CD4-positive, alpha-beta T cell (primary cell): Measurements from ENCODE around the gene GPC2. TPM values are rescaled to one million over a fixed set of nuclear protein-coding genes. Genes with fewer than 3 reads are reported as not detected.
A peak's percentile ranks its signal among the peaks of the same experiment; 100 is the strongest.

ENCODE experiments used
- ATAC-seq: fragments of 200-7000 bp; cut with Tn5 transposase; one replicate; pipeline ENCODE4 v1.10.0; 2022; ENCODE audit warnings: mild to moderate bottlenecking; ENCODE audit not compliant: poor library complexity
- CTCF ChIA-PET: fragments of 350-600 bp; sonication (Branson Sonifier 250); formaldehyde crosslinking; loops from one replicate; lab custom pipeline; 2021; ENCODE audit warnings: antibody characterized with exemption, inconsistent platforms; lab: Charles Lee
- POLR2A ChIA-PET: fragments of 350-600 bp; sonication (Branson Sonifier 250); formaldehyde crosslinking; loops from one replicate; lab custom pipeline; 2021; ENCODE audit warnings: antibody characterized with exemption, inconsistent platforms; lab: Charles Lee
- DNase-seq, 14 experiments: peaks; one replicate each; pipeline ENCODE4 v3.0.0-alpha.2; 2013 to 2020; ENCODE audit warnings: mixed read lengths in 2 of 14
- H3K27ac ChIP-seq, 2 donors: one replicate each; pipeline versions ENCODE4 v1.5.1 to v1.7.0; 2013; ENCODE audit warnings: low read length in 2 of 2, low read depth in 1 of 2, mild to moderate bottlenecking in 1 of 2
- H3K27me3 ChIP-seq, 2 experiments: 1 replicate in 1 of 2; 2 replicates in 1 of 2; pipeline versions ENCODE4 v1.6.1 to v1.7.0; 2013; ENCODE audit warnings: low read length in 2 of 2, control low read depth in 1 of 2, mild to moderate bottlenecking in 1 of 2, moderate library complexity in 1 of 2; ENCODE audit not compliant: insufficient read depth in 2 of 2, control insufficient read depth in 1 of 2
- H3K36me3 ChIP-seq: one replicate; pipeline ENCODE4 v1.6.1; 2013; ENCODE audit warnings: low read length, control low read depth; ENCODE audit not compliant: insufficient read depth
- H3K4me1 ChIP-seq: one replicate; pipeline ENCODE4 v1.6.1; 2013; ENCODE audit warnings: low read length, control low read depth; ENCODE audit not compliant: insufficient read depth
- H3K4me3 ChIP-seq: one replicate; pipeline ENCODE4 v1.5.1; 2013; ENCODE audit warnings: mild to moderate bottlenecking, low read length, moderate library complexity
- H3K9me3 ChIP-seq, 2 experiments: 1 replicate in 1 of 2; 2 replicates in 1 of 2; pipeline versions ENCODE4 v1.6.1 to v1.7.0; 2013; ENCODE audit warnings: low read length in 2 of 2, mild to moderate bottlenecking in 2 of 2, control low read depth in 1 of 2, moderate library complexity in 1 of 2; ENCODE audit not compliant: control insufficient read depth in 1 of 2, insufficient read depth in 1 of 2
- H3K27ac Mint-ChIP-seq: one replicate; pipeline ENCODE4 v1.8.0; 2020; ENCODE audit warnings: mixed read lengths
- H3K27me3 Mint-ChIP-seq: one replicate; pipeline ENCODE4 v1.8.0; 2021; ENCODE audit warnings: mixed read lengths
- H3K36me3 Mint-ChIP-seq: one replicate; pipeline ENCODE4 v1.8.0; 2021; ENCODE audit warnings: low read depth, mixed read lengths
- H3K4me1 Mint-ChIP-seq: one replicate; pipeline ENCODE4 v1.8.0; 2021; ENCODE audit warnings: low read depth, mixed read lengths
- H3K4me3 Mint-ChIP-seq: one replicate; pipeline ENCODE4 v1.8.0; 2020; ENCODE audit warnings: mild to moderate bottlenecking, mixed read lengths
- H3K9me3 Mint-ChIP-seq: one replicate; pipeline ENCODE4 v1.8.0; 2020; ENCODE audit warnings: mixed read lengths
- CTCF ChIP-seq: fragments of 200-600 bp; IDR thresholded peaks from one replicate; pipeline ENCODE4 v1.8.0; 2022; ENCODE audit warnings: antibody characterized with exemption, mild to moderate bottlenecking
- intact Hi-C, 2 experiments: fragments of 100-400 bp; cut with DNase I in 1 of 2; cut with micrococcal nuclease in 1 of 2; formaldehyde crosslinking; loops; one replicate each; pipeline versions ENCODE4 v1.15.1 to v1.9.0; 2023 to 2025; cut with DNase I, micrococcal nuclease
- total RNA-seq, 174 experiments: library from RNA in 2 of 174; stranded (reverse) in 2 of 174; gene quantifications; one replicate each; pipeline ENCODE4 v1.2.3 and lab custom pipeline; 2021 to 2026

GPC2 gene
- total RNA-seq, 2 experiments from 2014 or later = 16.4 to 18.7 TPM

DNA sequence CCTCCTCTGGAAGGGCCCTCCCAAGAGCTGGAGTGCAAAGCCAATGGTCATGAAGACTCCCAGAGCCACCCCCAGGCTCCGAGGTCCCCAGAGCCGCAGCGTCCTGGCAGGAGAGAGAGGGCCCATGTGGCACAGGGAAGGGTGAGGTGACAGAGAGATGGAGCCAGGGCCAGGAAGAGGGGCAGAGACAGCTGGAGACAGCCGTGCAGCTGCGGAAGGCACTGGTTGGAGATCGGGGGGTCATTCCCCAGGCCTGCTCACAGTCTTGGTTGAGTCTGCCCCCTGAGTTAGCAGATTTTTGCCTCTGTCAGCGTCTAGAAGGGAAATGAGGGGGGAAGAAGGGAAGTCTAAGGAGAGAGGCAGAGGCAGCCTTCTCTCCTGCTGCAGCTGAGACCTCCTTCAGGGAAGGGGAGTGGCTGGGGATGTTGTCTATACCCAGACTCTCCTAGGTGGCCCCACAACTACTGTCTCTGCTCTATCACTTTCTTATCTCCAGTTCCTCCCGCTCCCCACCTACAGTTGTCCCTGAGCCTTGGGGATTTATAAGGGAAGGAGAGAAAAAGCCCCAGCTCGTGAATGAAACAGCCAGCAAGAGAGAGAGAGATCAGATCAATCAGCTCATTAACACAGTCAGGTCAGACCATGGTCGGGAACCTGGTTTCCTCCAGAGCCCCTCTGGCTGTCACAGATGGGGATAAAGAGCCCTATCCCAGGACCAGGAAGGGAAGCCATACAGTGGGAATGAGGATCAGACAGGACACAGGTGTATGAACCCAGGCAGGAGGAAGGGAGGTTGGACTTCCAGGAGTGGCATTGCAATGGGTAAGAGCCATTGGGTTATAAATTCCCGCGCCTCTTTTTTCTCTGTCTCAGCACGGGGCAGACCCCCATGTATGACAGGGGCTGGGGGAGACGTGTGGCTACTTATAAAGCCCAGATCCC, 9.9 kb downstream of the GPC2 start:
- H3K27ac Mint-ChIP-seq = peak overlapping the region; percentile 91
- peak overlapping the region; percentile 91 for H3K4me3 Mint-ChIP-seq
- H3K36me3 ChIP-seq = no peaks in the 10 kb centered on the region
- CTCF ChIA-PET = interaction anchor here (1.0 to 1.5 kb wide), 5 partner anchors 23 to 50 kb away, joined by 3 to 6 read pairs (median 4); no protein-coding TSS in a partner anchor
- POLR2A ChIA-PET = interaction anchor here (0.6 to 8.3 kb wide), 18 partner anchors 8 to 758 kb away, joined by 3 to 109 read pairs (median 4); partner anchors contain the start of genes AP4M1, BUD31, GPC2 and LAMTOR4
- intact Hi-C loops = loop anchor here in 1 of 2 experiments (10.0 kb wide), 1 partner anchor 48 kb away; the partner anchor contains the start of gene PVRIG
- peaks cover 0 to 3% of the 10 kb centered on the region in 2 experiments for H3K27me3 ChIP-seq
- DNase-seq = peak in 1 of 14 experiments; percentile 26
- H3K9me3 ChIP-seq = peaks cover 0 to 3% of the 10 kb centered on the region in 2 experiments
- peak overlapping the region; percentile 61 for H3K4me3 ChIP-seq
- no peaks in the 10 kb centered on the region for H3K9me3 Mint-ChIP-seq
- no peak for ATAC-seq
- H3K4me1 Mint-ChIP-seq = peaks cover 81% of the 10 kb centered on the region
- no peak for TF ChIP-seq CTCF
- H3K36me3 Mint-ChIP-seq = no peaks in the 10 kb centered on the region
- peak overlapping the region; percentile 55 to 66 for H3K27ac ChIP-seq
- peaks cover 88% of the 10 kb centered on the region for H3K4me1 ChIP-seq
- no peaks in the 10 kb centered on the region for H3K27me3 Mint-ChIP-seq

GRCh38 chr7:100166317-100166940, 10.8 kb downstream of the GPC2 start:
- H3K27ac Mint-ChIP-seq = peak overlapping the region; percentile 91
- peak overlapping the region; percentile 61 for H3K4me3 ChIP-seq
- ChIA-PET CTCF (interaction anchor here (1.0 to 1.5 kb wide), 3 partner anchors 24 to 34 kb away, joined by 3 to 6 read pairs (median 3); no protein-coding TSS in a partner anchor), POLR2A (interaction anchor here (0.6 to 8.3 kb wide), 15 partner anchors 8 to 403 kb away, joined by 3 to 109 read pairs (median 4); partner anchors contain the start of genes AP4M1, GPC2, LAMTOR4 and MCM7)
- H3K27me3 ChIP-seq = no peaks in the 10 kb centered on the region
- H3K9me3 Mint-ChIP-seq = no peaks in the 10 kb centered on the region
- H3K9me3 ChIP-seq = peaks cover 0 to 3% of the 10 kb centered on the region in 2 experiments
- DNase-seq = peak in 9 of 14 experiments; percentile 36 to 80 (median 54)
- no peaks in the 10 kb centered on the region for H3K27me3 Mint-ChIP-seq
- peak; percentile 66 for ATAC-seq
- peak overlapping the region; percentile 53 to 66 for H3K27ac ChIP-seq
- H3K4me1 Mint-ChIP-seq = peaks cover 82% of the 10 kb centered on the region
- peaks cover 84% of the 10 kb centered on the region for H3K4me1 ChIP-seq
- H3K36me3 ChIP-seq = no peaks in the 10 kb centered on the region
- no peaks in the 10 kb centered on the region for H3K36me3 Mint-ChIP-seq
- intact Hi-C loops = loop anchor here in 1 of 2 experiments (10.0 kb wide), 1 partner anchor 48 kb away; the partner anchor contains the start of gene PVRIG
- no peak for TF ChIP-seq CTCF
- peak overlapping the region; percentile 91 for H3K4me3 Mint-ChIP-seq

GRCh38 chr7:100163871-100164270, 13.3 kb downstream of the GPC2 start:
- Histone ChIP-seq H3K4me1 (peaks cover 67% of the 10 kb centered on the region), H3K4me3 (no peak overlapping the region), H3K27ac (peak overlapping the region; percentile 53 to 66), H3K9me3 (peaks cover 0 to 3% of the 10 kb centered on the region in 2 experiments), H3K27me3 (no peaks in the 10 kb centered on the region), H3K36me3 (no peaks in the 10 kb centered on the region)
- ATAC-seq (no peak), DNase-seq (no peak)
- Mint-ChIP-seq H3K27me3 (no peaks in the 10 kb centered on the region), H3K4me3 (peak overlapping the region; percentile 75), H3K9me3 (no peaks in the 10 kb centered on the region), H3K36me3 (no peaks in the 10 kb centered on the region), H3K4me1 (peaks cover 66% of the 10 kb centered on the region), H3K27ac (peak overlapping the region; percentile 91)
- TF ChIP-seq CTCF = no peak
- intact Hi-C loops = loop anchor here in 1 of 2 experiments (2.0 to 10.0 kb wide), 2 partner anchors 13 to 51 kb away; partner anchors contain the start of genes GPC2, PVRIG and STAG3
- ChIA-PET POLR2A (interaction anchor here (0.6 to 8.3 kb wide), 8 partner anchors 8 to 47 kb away, joined by 3 to 109 read pairs (median 5); partner anchors contain the start of genes GPC2, LAMTOR4, MBLAC1 and STAG3), CTCF (interaction anchor here (0.7 to 1.2 kb wide), 2 partner anchors 8 to 33 kb away, joined by 4 read pairs; no protein-coding TSS in a partner anchor)
